Suprapubic skin (tissue), 3 donors: ENCODE results near the gene PDXP.

Experiments
- POLR2A ChIP-seq, 2 donors: fragments of 450-650 bp; IDR thresholded peaks; one replicate each; pipeline ENCODE4 v1.6.1; 2017; ENCODE audit warnings: antibody characterized with exemption in 2 of 2, mild to moderate bottlenecking in 2 of 2, moderate library complexity in 2 of 2
- TF ChIP-seq, protein P1 (sequence below), 2 donors: fragments of 200-600 bp in 1 of 2; fragments of 450-650 bp in 1 of 2; sonication (generic) in 1 of 2; IDR thresholded peaks; one replicate each; pipeline ENCODE4 v1.5.1; 2016 to 2019; ENCODE audit warnings: antibody characterized with exemption in 2 of 2, mild to moderate bottlenecking in 1 of 2, moderate library complexity in 1 of 2

- TF ChIP-seq, protein P1, sequence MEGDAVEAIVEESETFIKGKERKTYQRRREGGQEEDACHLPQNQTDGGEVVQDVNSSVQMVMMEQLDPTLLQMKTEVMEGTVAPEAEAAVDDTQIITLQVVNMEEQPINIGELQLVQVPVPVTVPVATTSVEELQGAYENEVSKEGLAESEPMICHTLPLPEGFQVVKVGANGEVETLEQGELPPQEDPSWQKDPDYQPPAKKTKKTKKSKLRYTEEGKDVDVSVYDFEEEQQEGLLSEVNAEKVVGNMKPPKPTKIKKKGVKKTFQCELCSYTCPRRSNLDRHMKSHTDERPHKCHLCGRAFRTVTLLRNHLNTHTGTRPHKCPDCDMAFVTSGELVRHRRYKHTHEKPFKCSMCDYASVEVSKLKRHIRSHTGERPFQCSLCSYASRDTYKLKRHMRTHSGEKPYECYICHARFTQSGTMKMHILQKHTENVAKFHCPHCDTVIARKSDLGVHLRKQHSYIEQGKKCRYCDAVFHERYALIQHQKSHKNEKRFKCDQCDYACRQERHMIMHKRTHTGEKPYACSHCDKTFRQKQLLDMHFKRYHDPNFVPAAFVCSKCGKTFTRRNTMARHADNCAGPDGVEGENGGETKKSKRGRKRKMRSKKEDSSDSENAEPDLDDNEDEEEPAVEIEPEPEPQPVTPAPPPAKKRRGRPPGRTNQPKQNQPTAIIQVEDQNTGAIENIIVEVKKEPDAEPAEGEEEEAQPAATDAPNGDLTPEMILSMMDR (IDR thresholded peaks at IDR 0.05): no peak
- no peak for TF ChIP-seq POLR2A (IDR thresholded peaks at IDR 0.05)
These were observed 42.1 kb upstream of the PDXP start for GRCh38 chr22:37616201-37617083.
